ENCODE data around the gene LYL1. TPM values are rescaled to one million over a fixed set of nuclear protein-coding genes. Genes with fewer than 3 reads are reported as not detected.

The LYL1 gene
- total and polyA plus RNA-seq, 2 of the 13 experiments (the other 11 are each of a cell fraction or from before 2014, with no cell fraction given): 0.75 to 0.92 TPM

DNA sequence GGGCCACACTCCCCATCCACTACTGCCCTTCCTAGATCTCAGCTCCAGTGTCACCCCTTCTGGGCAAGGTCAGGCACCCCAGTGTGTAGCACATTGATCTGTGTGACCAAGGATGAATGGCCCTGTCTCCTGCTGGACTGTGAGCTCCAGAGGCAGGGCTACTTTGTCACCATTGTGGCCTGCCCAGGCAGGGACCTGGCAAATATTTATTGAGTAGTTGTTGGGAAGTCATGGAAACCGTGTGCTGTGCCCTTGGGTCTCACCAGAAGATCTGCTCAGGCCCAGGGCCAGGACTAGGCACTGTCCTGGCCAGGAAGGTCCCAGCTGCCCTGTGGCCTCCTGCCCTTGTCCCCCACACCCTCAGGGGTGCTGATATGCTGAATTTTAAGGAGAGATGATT, 25.9 kb upstream of the LYL1 start (continued):
- TF ChIP-seq, protein P1, sequence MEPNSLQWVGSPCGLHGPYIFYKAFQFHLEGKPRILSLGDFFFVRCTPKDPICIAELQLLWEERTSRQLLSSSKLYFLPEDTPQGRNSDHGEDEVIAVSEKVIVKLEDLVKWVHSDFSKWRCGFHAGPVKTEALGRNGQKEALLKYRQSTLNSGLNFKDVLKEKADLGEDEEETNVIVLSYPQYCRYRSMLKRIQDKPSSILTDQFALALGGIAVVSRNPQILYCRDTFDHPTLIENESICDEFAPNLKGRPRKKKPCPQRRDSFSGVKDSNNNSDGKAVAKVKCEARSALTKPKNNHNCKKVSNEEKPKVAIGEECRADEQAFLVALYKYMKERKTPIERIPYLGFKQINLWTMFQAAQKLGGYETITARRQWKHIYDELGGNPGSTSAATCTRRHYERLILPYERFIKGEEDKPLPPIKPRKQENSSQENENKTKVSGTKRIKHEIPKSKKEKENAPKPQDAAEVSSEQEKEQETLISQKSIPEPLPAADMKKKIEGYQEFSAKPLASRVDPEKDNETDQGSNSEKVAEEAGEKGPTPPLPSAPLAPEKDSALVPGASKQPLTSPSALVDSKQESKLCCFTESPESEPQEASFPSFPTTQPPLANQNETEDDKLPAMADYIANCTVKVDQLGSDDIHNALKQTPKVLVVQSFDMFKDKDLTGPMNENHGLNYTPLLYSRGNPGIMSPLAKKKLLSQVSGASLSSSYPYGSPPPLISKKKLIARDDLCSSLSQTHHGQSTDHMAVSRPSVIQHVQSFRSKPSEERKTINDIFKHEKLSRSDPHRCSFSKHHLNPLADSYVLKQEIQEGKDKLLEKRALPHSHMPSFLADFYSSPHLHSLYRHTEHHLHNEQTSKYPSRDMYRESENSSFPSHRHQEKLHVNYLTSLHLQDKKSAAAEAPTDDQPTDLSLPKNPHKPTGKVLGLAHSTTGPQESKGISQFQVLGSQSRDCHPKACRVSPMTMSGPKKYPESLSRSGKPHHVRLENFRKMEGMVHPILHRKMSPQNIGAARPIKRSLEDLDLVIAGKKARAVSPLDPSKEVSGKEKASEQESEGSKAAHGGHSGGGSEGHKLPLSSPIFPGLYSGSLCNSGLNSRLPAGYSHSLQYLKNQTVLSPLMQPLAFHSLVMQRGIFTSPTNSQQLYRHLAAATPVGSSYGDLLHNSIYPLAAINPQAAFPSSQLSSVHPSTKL (CRISPR knock-in tag; IDR thresholded peaks at IDR 0.05): peak; percentile 66
- TF ChIP-seq SIN3B (IDR thresholded peaks at IDR 0.05; ENCODE audit: low read length) (no peak), CHD2 (IDR thresholded peaks at IDR 0.05; ENCODE audit: low read depth, low read length) (no peak), PHF5A (CRISPR knock-in tag; IDR thresholded peaks at IDR 0.05; ENCODE audit: low read depth, unreplicated experiment) (peak; percentile 33), MIXL1 (CRISPR knock-in tag; IDR thresholded peaks at IDR 0.05) (no peak), ZNF598 (CRISPR knock-in tag; IDR thresholded peaks at IDR 0.05; ENCODE audit: borderline replicate concordance) (no peak), REL (CRISPR knock-in tag; conservative IDR thresholded peaks at IDR 0.05) (no peak), ZNF232 (CRISPR knock-in tag; IDR thresholded peaks at IDR 0.05; ENCODE audit: borderline replicate concordance) (no peak), MED1 (CRISPR knock-in tag; IDR thresholded peaks at IDR 0.05) (peak; percentile 72), SOX13 (IDR thresholded peaks at IDR 0.05) (no peak), SOX13 (CRISPR knock-in tag; conservative IDR thresholded peaks at IDR 0.05 in 1 of 2, IDR thresholded peaks at IDR 0.05 in 1 of 2) (peak in 1 of 2 experiments; percentile 72; a peak in 2 of 4 replicates), NFE2L1 (CRISPR knock-in tag; IDR thresholded peaks at IDR 0.05; ENCODE audit: borderline replicate concordance) (no peak), LCORL (IDR thresholded peaks at IDR 0.05) (no peak), LCORL (CRISPR knock-in tag; IDR thresholded peaks at IDR 0.05) (peak; percentile 93)
- TF ChIP-seq, protein P2, sequence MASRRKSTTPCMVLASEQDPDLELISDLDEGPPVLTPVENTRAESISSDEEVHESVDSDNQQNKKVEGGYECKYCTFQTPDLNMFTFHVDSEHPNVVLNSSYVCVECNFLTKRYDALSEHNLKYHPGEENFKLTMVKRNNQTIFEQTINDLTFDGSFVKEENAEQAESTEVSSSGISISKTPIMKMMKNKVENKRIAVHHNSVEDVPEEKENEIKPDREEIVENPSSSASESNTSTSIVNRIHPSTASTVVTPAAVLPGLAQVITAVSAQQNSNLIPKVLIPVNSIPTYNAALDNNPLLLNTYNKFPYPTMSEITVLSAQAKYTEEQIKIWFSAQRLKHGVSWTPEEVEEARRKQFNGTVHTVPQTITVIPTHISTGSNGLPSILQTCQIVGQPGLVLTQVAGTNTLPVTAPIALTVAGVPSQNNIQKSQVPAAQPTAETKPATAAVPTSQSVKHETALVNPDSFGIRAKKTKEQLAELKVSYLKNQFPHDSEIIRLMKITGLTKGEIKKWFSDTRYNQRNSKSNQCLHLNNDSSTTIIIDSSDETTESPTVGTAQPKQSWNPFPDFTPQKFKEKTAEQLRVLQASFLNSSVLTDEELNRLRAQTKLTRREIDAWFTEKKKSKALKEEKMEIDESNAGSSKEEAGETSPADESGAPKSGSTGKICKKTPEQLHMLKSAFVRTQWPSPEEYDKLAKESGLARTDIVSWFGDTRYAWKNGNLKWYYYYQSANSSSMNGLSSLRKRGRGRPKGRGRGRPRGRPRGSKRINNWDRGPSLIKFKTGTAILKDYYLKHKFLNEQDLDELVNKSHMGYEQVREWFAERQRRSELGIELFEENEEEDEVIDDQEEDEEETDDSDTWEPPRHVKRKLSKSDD (CRISPR knock-in tag; IDR thresholded peaks at IDR 0.05; ENCODE audit: low read depth): no peak
- TF ChIP-seq, protein P3, sequence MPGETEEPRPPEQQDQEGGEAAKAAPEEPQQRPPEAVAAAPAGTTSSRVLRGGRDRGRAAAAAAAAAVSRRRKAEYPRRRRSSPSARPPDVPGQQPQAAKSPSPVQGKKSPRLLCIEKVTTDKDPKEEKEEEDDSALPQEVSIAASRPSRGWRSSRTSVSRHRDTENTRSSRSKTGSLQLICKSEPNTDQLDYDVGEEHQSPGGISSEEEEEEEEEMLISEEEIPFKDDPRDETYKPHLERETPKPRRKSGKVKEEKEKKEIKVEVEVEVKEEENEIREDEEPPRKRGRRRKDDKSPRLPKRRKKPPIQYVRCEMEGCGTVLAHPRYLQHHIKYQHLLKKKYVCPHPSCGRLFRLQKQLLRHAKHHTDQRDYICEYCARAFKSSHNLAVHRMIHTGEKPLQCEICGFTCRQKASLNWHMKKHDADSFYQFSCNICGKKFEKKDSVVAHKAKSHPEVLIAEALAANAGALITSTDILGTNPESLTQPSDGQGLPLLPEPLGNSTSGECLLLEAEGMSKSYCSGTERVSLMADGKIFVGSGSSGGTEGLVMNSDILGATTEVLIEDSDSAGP (CRISPR knock-in tag; IDR thresholded peaks at IDR 0.05; ENCODE audit: borderline replicate concordance): peak; percentile 57
- TF ChIP-seq, protein P4, sequence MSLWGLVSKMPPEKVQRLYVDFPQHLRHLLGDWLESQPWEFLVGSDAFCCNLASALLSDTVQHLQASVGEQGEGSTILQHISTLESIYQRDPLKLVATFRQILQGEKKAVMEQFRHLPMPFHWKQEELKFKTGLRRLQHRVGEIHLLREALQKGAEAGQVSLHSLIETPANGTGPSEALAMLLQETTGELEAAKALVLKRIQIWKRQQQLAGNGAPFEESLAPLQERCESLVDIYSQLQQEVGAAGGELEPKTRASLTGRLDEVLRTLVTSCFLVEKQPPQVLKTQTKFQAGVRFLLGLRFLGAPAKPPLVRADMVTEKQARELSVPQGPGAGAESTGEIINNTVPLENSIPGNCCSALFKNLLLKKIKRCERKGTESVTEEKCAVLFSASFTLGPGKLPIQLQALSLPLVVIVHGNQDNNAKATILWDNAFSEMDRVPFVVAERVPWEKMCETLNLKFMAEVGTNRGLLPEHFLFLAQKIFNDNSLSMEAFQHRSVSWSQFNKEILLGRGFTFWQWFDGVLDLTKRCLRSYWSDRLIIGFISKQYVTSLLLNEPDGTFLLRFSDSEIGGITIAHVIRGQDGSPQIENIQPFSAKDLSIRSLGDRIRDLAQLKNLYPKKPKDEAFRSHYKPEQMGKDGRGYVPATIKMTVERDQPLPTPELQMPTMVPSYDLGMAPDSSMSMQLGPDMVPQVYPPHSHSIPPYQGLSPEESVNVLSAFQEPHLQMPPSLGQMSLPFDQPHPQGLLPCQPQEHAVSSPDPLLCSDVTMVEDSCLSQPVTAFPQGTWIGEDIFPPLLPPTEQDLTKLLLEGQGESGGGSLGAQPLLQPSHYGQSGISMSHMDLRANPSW (CRISPR knock-in tag; IDR thresholded peaks at IDR 0.05; ENCODE audit: borderline replicate concordance): 0 out of 2 replicates have a peak, but pooled peaks have one; percentile 62
